Osteocyte (in vitro differentiated cells): ENCODE data around the gene MROH8. TPM values are rescaled to one million over a fixed set of nuclear protein-coding genes. Genes with fewer than 3 reads are reported as not detected.

ENCODE experiments used
- DNase-seq: peaks from one replicate; pipeline ENCODE4 v3.0.0; 2021; ENCODE audit warnings: mixed read lengths; ENCODE audit not compliant: unreplicated experiment; ENCODE audit errors: extremely low spot score
- H3K27ac Mint-ChIP-seq: one replicate; pipeline ENCODE4 v1.8.0; 2021; ENCODE audit warnings: mild to moderate bottlenecking, mixed read lengths; ENCODE audit not compliant: unreplicated experiment
- H3K27me3 Mint-ChIP-seq: one replicate; pipeline ENCODE4 v1.8.0; 2021; ENCODE audit warnings: mixed read lengths; ENCODE audit not compliant: unreplicated experiment
- H3K36me3 Mint-ChIP-seq: one replicate; pipeline ENCODE4 v1.8.0; 2021; ENCODE audit warnings: mixed read lengths; ENCODE audit not compliant: unreplicated experiment
- H3K4me1 Mint-ChIP-seq: one replicate; pipeline ENCODE4 v1.8.0; 2021; ENCODE audit warnings: mixed read lengths; ENCODE audit not compliant: unreplicated experiment
- H3K4me3 Mint-ChIP-seq: one replicate; pipeline ENCODE4 v1.8.0; 2021; ENCODE audit warnings: mild to moderate bottlenecking, moderate library complexity, mixed read lengths; ENCODE audit not compliant: unreplicated experiment
- H3K9me3 Mint-ChIP-seq: one replicate; pipeline ENCODE4 v1.8.0; 2021; ENCODE audit warnings: mixed read lengths; ENCODE audit not compliant: unreplicated experiment
- total RNA-seq: library from RNA; stranded (reverse); gene quantifications from 2 replicates; pipeline ENCODE4 v1.2.1, GENCODE V29; 2021
- TF ChIP-seq, protein P1 (sequence below): fragments of 200-600 bp; sonication (generic); IDR thresholded peaks from 2 replicates; pipeline ENCODE4 v1.5.0; 2021; ENCODE audit warnings: antibody characterized with exemption, mild to moderate bottlenecking, moderate library complexity

MROH8 gene
- total RNA-seq, 1 donor from 2014 or later: 1.5 TPM

DNA sequence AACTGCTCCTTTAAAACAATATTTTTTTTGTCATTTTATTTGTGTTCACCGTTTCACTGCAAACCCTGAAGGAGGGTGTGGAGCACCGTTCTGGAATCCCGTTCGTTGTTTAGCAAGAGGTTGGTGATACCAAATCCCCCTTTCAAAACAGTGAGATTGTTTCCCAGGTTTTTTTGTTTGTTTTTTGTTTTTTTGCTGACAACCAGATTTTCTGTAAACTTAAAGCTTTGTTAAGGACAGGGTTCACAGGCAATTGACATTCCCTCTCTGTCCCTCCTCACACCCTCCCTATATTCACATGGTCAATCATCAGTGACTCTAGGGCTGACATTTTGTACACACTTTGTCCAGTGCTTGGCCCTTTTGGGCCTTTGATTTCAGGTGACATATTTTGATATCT lies 21.0 kb upstream of the MROH8 start:
- DNase-seq: no peak
- Mint-ChIP-seq H3K4me1 (peaks cover 18% of the 10 kb centered on the region), H3K9me3 (no peaks in the 10 kb centered on the region), H3K27ac (no peak overlapping the region), H3K36me3 (peaks cover 37% of the 10 kb centered on the region), H3K4me3 (no peak overlapping the region), H3K27me3 (no peaks in the 10 kb centered on the region)
- TF ChIP-seq, protein P1, sequence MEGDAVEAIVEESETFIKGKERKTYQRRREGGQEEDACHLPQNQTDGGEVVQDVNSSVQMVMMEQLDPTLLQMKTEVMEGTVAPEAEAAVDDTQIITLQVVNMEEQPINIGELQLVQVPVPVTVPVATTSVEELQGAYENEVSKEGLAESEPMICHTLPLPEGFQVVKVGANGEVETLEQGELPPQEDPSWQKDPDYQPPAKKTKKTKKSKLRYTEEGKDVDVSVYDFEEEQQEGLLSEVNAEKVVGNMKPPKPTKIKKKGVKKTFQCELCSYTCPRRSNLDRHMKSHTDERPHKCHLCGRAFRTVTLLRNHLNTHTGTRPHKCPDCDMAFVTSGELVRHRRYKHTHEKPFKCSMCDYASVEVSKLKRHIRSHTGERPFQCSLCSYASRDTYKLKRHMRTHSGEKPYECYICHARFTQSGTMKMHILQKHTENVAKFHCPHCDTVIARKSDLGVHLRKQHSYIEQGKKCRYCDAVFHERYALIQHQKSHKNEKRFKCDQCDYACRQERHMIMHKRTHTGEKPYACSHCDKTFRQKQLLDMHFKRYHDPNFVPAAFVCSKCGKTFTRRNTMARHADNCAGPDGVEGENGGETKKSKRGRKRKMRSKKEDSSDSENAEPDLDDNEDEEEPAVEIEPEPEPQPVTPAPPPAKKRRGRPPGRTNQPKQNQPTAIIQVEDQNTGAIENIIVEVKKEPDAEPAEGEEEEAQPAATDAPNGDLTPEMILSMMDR: no peak

DNA sequence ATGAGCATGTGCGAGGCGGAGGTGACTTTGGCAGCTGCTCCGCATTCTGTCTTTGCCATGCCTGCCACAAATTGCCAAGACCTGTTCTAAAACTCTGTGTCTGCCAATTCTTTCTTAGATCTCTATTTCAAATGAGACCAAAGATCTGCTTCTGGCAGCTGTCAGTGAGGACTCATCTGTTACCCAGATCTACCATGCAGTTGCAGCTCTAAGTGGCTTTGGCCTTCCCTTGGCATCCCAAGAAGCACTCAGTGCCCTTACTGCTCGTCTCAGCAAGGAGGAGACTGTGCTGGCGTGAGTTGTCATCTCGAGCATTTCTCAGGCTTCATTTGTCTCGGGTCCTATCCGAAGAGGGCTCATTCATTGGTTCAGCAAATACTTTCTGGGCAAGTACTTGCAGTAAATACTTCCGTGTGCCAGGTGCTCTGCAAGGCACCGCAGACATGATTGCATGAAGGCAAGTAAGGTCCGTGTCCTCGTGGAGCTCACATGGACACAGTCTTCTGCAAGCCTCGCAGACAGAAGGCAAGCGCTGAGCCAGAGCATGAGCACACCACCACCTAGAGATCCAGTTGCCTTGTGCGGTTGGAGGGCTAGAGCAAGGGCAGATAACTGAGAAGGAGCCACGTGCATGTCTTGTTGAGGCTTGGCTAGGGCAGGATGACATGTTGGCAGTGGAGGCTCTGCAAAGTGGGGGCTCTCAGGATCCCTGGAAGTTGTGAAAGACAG lies 19.7 kb upstream of the MROH8 start:
- no peak for DNase-seq
- Mint-ChIP-seq H3K4me3 (no peak overlapping the region), H3K27ac (no peak overlapping the region), H3K36me3 (peaks cover 25% of the 10 kb centered on the region), H3K9me3 (no peaks in the 10 kb centered on the region), H3K4me1 (peaks cover 18% of the 10 kb centered on the region), H3K27me3 (no peaks in the 10 kb centered on the region)
- TF ChIP-seq, protein P1: no peak

DNA sequence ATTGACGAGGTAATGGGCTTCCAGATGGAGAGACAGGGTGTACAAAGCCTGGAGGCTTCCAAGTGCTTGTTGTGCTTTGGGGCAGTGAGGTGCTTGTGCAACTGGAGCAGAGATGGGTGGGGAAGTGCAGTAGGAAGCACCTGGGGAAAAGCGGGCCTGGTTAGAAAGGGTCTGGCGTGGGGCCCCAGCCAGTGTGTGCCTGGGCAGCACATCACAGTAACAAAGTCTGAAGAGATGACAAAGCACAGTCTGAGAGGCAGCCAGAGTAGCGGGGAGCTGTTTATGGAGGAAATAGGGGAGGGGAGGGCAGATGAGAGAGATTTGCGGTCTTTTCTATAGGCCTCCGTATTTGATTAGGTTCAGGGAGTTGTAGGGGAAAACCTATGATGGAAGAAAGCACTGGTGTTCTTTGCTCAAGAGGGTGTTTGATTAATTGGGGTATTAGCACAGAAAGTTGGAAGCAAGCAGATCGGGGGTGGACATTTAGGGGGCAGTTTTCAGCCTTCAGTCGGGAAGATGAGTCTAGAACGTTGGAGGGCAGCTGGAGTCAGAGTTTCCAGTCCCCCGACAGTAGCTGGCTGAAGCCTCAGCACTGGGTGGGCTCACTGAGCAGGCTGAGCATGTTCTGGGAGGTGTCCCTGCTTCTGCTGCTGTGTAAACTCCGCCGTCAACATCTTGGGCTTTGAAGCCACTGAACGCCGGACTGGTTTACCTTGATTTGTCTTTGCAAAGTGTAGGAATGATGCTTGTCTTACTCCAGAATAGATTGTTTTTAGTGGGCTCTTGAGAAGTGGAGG lies 15.5 kb upstream of the MROH8 start:
- Mint-ChIP-seq H3K4me3 (no peak overlapping the region), H3K9me3 (no peaks in the 10 kb centered on the region), H3K36me3 (peaks cover 17% of the 10 kb centered on the region), H3K27ac (peak overlapping the region; percentile 21), H3K4me1 (peaks cover 7% of the 10 kb centered on the region), H3K27me3 (no peaks in the 10 kb centered on the region)
- TF ChIP-seq, protein P1: no peak
- no peak for DNase-seq

DNA sequence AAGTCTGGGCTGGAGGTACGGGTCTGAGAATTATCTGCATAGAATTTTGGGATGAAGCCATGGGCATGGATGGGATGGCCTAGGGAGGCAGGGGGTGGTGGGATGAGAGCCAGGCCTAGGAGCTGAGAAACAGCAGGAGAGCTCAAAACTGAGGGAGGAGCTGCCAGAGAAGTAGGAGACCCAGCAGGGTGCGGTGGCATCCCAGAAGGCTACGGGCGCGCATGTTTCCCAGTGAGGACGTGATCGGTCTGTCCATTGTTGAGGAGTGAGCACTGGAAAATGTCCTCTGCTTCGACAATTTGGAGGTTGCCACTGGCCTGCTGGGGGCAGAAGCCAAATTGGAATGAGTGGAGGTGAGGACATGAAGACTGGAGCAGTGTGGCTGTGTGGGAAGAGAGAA lies 14.5 kb upstream of the MROH8 start:
- H3K4me1 Mint-ChIP-seq: peaks cover 7% of the 10 kb centered on the region
- peaks cover 12% of the 10 kb centered on the region for H3K36me3 Mint-ChIP-seq
- H3K4me3 Mint-ChIP-seq: no peak overlapping the region
- H3K9me3 Mint-ChIP-seq: no peaks in the 10 kb centered on the region
- H3K27ac Mint-ChIP-seq: no peak overlapping the region
- TF ChIP-seq, protein P1: no peak
- no peak for DNase-seq
- no peaks in the 10 kb centered on the region for H3K27me3 Mint-ChIP-seq

DNA sequence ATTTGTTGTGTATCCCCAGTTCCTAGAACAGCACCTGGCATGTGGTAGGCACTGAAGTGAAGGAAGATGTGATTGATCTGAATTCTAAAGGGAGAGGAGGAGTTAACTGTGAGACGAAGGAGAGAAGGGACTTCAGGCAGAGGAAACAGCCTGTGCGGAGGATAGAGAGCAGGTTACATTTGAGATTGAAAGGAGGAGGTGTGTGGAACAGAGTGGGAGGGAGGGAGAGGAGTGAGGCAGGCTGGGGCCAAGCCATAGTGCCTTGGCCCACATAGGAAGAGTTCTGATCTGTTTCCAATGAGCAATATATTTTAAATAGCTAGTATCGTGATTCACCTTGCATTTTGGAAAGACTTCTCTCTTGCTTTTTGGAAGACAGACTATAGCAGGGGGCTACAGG lies 13.9 kb upstream of the MROH8 start:
- H3K27me3 Mint-ChIP-seq: no peaks in the 10 kb centered on the region
- peaks cover 7% of the 10 kb centered on the region for H3K36me3 Mint-ChIP-seq
- peaks cover 7% of the 10 kb centered on the region for H3K4me1 Mint-ChIP-seq
- no peak overlapping the region for H3K27ac Mint-ChIP-seq
- no peak overlapping the region for H3K4me3 Mint-ChIP-seq
- DNase-seq: no peak
- TF ChIP-seq, protein P1: no peak
- H3K9me3 Mint-ChIP-seq: no peaks in the 10 kb centered on the region
